ENCODE results near the gene WFS1.

Gene WFS1

GRCh38 chr4:6258026-6258360, 11.7 kb upstream of the WFS1 start:
- no peak overlapping the region for H3K27ac ChIP-seq (ENCODE audit: low read length)
- no peak overlapping the region for H3K4me3 ChIP-seq (ENCODE audit: low read length)
- no peak overlapping the region for H2AFZ ChIP-seq (ENCODE audit: low read length)
- H3K4me1 ChIP-seq (ENCODE audit: low read length) = no peaks in the 10 kb centered on the region
- no peak for TF ChIP-seq EZH2 (optimal IDR thresholded peaks at IDR 0.05; ENCODE audit: low read depth, low read length)
- TF ChIP-seq EZH2phosphoT487 (IDR thresholded peaks at IDR 0.05; ENCODE audit: low read length) = no peak
- no peak for TF ChIP-seq CTCF (IDR thresholded peaks at IDR 0.05; ENCODE audit: low read length)
- H3K36me3 ChIP-seq (replicated peaks; ENCODE audit: insufficient read depth, low read length) = no peaks in the 10 kb centered on the region
- no peaks in the 10 kb centered on the region for H3K9me3 ChIP-seq (replicated peaks; ENCODE audit: insufficient read depth, low read length)
- H3K9me2 ChIP-seq (replicated peaks; ENCODE audit: insufficient read depth, low read length) = no peaks in the 10 kb centered on the region
- peaks cover 12% of the 10 kb centered on the region; the same call in 1 of the 2 replicates for H3K27me3 ChIP-seq (replicated peaks; ENCODE audit: insufficient read depth, low read length)
- H3K9ac ChIP-seq (ENCODE audit: low read length) = no peak overlapping the region
- H4K20me1 ChIP-seq (ENCODE audit: insufficient read depth, low read length) = no peaks in the 10 kb centered on the region
- no peaks in the 10 kb centered on the region for H3K79me2 ChIP-seq (ENCODE audit: low read length)
- no peak overlapping the region for H3K4me2 ChIP-seq (ENCODE audit: low read depth, low read length)
- H3F3A ChIP-seq (ENCODE audit: insufficient read depth, low read length) = no peaks in the 10 kb centered on the region
- DNase-seq = no peak

- Histone ChIP-seq H3K9me3 (replicated peaks; ENCODE audit: insufficient read depth, low read length) (no peaks in the 10 kb centered on the region), H4K20me1 (ENCODE audit: insufficient read depth, low read length) (no peaks in the 10 kb centered on the region), H3K27ac (ENCODE audit: low read length) (no peak overlapping the region), H3K4me2 (ENCODE audit: low read depth, low read length) (no peak overlapping the region), H3K79me2 (ENCODE audit: low read length) (no peaks in the 10 kb centered on the region), H3K9me2 (replicated peaks; ENCODE audit: insufficient read depth, low read length) (no peaks in the 10 kb centered on the region), H3F3A (ENCODE audit: insufficient read depth, low read length) (no peaks in the 10 kb centered on the region), H2AFZ (ENCODE audit: low read length) (no peak overlapping the region), H3K4me3 (ENCODE audit: low read length) (no peak overlapping the region), H3K4me1 (ENCODE audit: low read length) (no peaks in the 10 kb centered on the region), H3K9ac (ENCODE audit: low read length) (no peak overlapping the region), H3K27me3 (replicated peaks; ENCODE audit: insufficient read depth, low read length) (peaks cover 12% of the 10 kb centered on the region; the same call in 1 of the 2 replicates), H3K36me3 (replicated peaks; ENCODE audit: insufficient read depth, low read length) (no peaks in the 10 kb centered on the region)
- no peak for TF ChIP-seq EZH2 (optimal IDR thresholded peaks at IDR 0.05; ENCODE audit: low read depth, low read length)
- no peak for TF ChIP-seq EZH2phosphoT487 (IDR thresholded peaks at IDR 0.05; ENCODE audit: low read length)
- no peak for TF ChIP-seq CTCF (IDR thresholded peaks at IDR 0.05; ENCODE audit: low read length)
- no peak for DNase-seq
These were observed 10.9 kb upstream of the WFS1 start for GRCh38 chr4:6258741-6259140.

- no peak overlapping the region for H3K27ac ChIP-seq (ENCODE audit: low read length)
These were observed 9.8 kb upstream of the WFS1 start for GRCh38 chr4:6259886-6260285.

More at GRCh38 chr4:6259886-6260285, 9.8 kb upstream of the WFS1 start:
- TF ChIP-seq EZH2 (optimal IDR thresholded peaks at IDR 0.05; ENCODE audit: low read depth, low read length) = no peak
- TF ChIP-seq CTCF (IDR thresholded peaks at IDR 0.05; ENCODE audit: low read length) = no peak
- TF ChIP-seq EZH2phosphoT487 (IDR thresholded peaks at IDR 0.05; ENCODE audit: low read length) = no peak
- no peaks in the 10 kb centered on the region for H3K4me1 ChIP-seq (ENCODE audit: low read length)
- no peaks in the 10 kb centered on the region for H3K36me3 ChIP-seq (replicated peaks; ENCODE audit: insufficient read depth, low read length)
- H3F3A ChIP-seq (ENCODE audit: insufficient read depth, low read length) = no peaks in the 10 kb centered on the region
- no peak overlapping the region for H3K4me3 ChIP-seq (ENCODE audit: low read length)
- H3K27me3 ChIP-seq (replicated peaks; ENCODE audit: insufficient read depth, low read length) = peaks cover 7% of the 10 kb centered on the region; the same call in 1 of the 2 replicates
- H4K20me1 ChIP-seq (ENCODE audit: insufficient read depth, low read length) = no peaks in the 10 kb centered on the region
- H3K9me2 ChIP-seq (replicated peaks; ENCODE audit: insufficient read depth, low read length) = no peaks in the 10 kb centered on the region
- H3K4me2 ChIP-seq (ENCODE audit: low read depth, low read length) = no peak overlapping the region
- H2AFZ ChIP-seq (ENCODE audit: low read length) = no peak overlapping the region
- no peak for DNase-seq
- no peaks in the 10 kb centered on the region for H3K79me2 ChIP-seq (ENCODE audit: low read length)
- no peak overlapping the region for H3K9ac ChIP-seq (ENCODE audit: low read length)
- H3K9me3 ChIP-seq (replicated peaks; ENCODE audit: insufficient read depth, low read length) = no peaks in the 10 kb centered on the region
